ENCODE measurements around the gene DIP2A. TPM values are rescaled to one million over a fixed set of nuclear protein-coding genes. Genes with fewer than 3 reads are reported as not detected.
"Not testable (repeated sequence)": the region's sequence is repeated elsewhere in the genome, so short reads cannot be mapped to it uniquely, and the experiment has no call there.

The DIP2A gene
- total RNA-seq, 2 experiments from 2014 or later: 78.7 to 78.8 TPM

DNA sequence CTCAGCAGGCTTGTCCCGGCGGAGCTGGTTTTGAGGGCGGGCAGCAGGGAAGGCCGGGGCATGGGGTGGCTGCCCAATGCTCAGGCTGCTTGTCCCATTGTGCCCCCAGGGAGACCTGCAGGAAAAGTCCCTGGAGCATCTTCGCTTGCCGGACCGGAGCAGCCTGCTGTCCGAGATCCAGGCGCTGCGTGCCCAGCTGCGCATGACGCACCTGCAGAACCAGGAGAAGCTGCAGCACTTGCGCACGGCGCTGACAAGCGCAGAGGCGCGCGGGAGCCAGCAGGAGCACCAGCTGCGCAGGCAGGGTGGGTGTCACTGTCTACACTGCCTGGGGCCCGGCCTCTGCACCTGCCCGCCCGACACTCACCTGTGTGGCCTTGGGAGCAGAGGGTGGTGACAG is 30.4 kb upstream of the DIP2A start:
- Mint-ChIP-seq H3K9me3 (no peaks in the 10 kb centered on the region), H3K4me1 (peaks cover 24% of the 10 kb centered on the region), H3K4me3 (no peak overlapping the region), H3K36me3 (peaks cover 24% of the 10 kb centered on the region), H3K27ac (no peak overlapping the region), H3K27me3 (no peaks in the 10 kb centered on the region)
- ATAC-seq (ENCODE audit: low read depth) (no peak), DNase-seq (no peak)
- POLR2A ChIA-PET: interaction anchor here (2.0 kb wide), 1 partner anchor 10 kb away, joined by 4 read pairs; no protein-coding TSS in a partner anchor

DNA sequence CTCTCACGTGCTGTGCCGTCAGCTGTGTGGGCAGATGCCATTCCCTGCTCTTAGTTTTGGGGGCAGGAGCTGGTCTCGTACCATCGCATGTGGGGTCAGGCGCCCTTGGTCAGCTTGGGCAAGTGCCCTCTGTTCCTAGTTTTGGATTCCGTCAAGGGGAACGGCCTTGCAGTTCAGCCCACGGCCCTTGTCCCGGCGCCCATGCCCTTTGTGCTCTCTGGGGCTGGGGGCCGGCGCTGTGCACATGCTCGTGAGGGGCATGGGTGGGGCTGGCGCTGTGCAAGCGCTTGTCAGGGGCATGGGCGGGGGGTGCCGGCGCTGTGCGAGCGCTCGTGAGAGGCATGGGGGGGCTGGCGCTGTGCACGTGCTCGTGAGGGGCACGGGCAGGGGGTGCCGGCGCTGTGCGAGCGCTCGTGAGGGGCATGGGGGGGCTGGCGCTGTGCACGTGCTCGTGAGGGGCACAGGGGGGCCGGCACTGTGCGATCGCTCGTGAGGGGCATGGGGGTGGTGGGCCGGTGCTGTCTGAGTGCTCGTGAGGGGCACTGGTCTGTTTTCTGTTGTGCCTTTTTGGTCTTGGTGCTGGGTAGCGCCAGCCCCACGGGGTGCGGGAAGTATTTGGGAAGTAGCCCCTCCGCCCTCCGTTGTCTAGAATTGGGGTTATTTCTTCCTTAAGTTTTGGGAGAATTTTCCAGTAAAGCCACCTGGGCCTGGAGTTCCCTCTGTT is 29.5 kb upstream of the DIP2A start:
- Mint-ChIP-seq H3K9me3 (no peaks in the 10 kb centered on the region), H3K4me1 (peaks cover 19% of the 10 kb centered on the region), H3K27ac (peak overlapping the region; percentile 73), H3K4me3 (no peak overlapping the region), H3K36me3 (peaks cover 23% of the 10 kb centered on the region), H3K27me3 (no peaks in the 10 kb centered on the region)
- POLR2A ChIA-PET: interaction anchor here (2.0 kb wide), 1 partner anchor 9 kb away, joined by 4 read pairs; no protein-coding TSS in a partner anchor
- DNase-seq (no peak), ATAC-seq (ENCODE audit: low read depth) (no peak)

- Mint-ChIP-seq H3K4me1 (peaks cover 15% of the 10 kb centered on the region), H3K36me3 (peaks cover 27% of the 10 kb centered on the region), H3K27ac (no peak overlapping the region), H3K4me3 (no peak overlapping the region), H3K27me3 (no peaks in the 10 kb centered on the region), H3K9me3 (no peaks in the 10 kb centered on the region)
- DNase-seq (no peak), ATAC-seq (ENCODE audit: low read depth) (no peak)
- POLR2A ChIA-PET: no interaction called here
Measured at GRCh38 chr21:46429754-46430681, 28.7 kb upstream of the DIP2A start.

- H3K27ac Mint-ChIP-seq: peak overlapping the region; percentile 86
- H3K27me3 Mint-ChIP-seq: no peaks in the 10 kb centered on the region
- ATAC-seq (ENCODE audit: low read depth): no peak
- peak overlapping the region; percentile 43 for H3K4me3 Mint-ChIP-seq
- DNase-seq: no peak
- H3K36me3 Mint-ChIP-seq: peaks cover 33% of the 10 kb centered on the region
- H3K9me3 Mint-ChIP-seq: no peaks in the 10 kb centered on the region
- POLR2A ChIA-PET: no interaction called here
- peaks cover 7% of the 10 kb centered on the region for H3K4me1 Mint-ChIP-seq
Measured at GRCh38 chr21:46431448-46431847, 27.2 kb upstream of the DIP2A start.

DNA sequence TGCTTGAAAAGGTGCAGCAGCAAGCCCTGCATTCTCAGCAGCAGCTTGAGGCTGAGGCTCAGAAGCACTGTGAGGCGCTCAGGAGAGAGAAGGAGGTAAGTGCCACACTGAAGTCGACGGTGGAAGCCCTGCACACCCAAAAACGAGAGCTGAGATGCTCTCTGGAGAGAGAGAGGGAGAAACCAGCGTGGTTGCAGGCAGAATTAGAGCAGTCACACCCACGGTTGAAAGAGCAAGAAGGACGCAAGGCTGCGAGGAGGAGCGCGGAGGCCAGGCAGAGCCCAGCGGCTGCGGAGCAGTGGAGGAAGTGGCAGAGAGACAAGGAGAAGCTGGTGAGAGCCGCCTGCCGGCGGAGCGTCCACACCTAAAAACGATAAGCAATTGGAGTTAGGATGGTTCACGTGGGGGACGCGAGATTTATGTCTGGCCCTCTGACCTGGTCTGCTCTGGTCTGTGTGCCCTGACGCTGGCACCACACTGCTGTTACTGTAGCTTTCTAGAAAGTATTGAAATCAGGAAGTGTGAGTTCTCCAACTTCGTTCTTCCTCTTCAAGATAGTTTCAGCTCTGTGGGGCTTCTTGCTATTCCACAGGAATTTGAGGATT is 26.7 kb upstream of the DIP2A start:
- no peaks in the 10 kb centered on the region for H3K27me3 Mint-ChIP-seq
- H3K36me3 Mint-ChIP-seq: peaks cover 33% of the 10 kb centered on the region
- H3K4me1 Mint-ChIP-seq: peaks cover 7% of the 10 kb centered on the region
- POLR2A ChIA-PET: interaction anchor here (0.8 to 1.4 kb wide), 3 partner anchors 8 to 106 kb away, joined by 3 read pairs; a partner anchor contains a TSS
- peak overlapping the region; percentile 86 for H3K27ac Mint-ChIP-seq
- no peaks in the 10 kb centered on the region for H3K9me3 Mint-ChIP-seq
- peak overlapping the region; percentile 43 for H3K4me3 Mint-ChIP-seq
- ATAC-seq (ENCODE audit: low read depth): peak; percentile 67
- DNase-seq: no peak

GRCh38 chr21:46433116-46433515 is 25.6 kb upstream of the DIP2A start:
- H3K4me3 Mint-ChIP-seq; H3K27ac Mint-ChIP-seq; H3K9me3 Mint-ChIP-seq; H3K27me3 Mint-ChIP-seq; DNase-seq; ATAC-seq (ENCODE audit: low read depth): not testable (repeated sequence)
- Mint-ChIP-seq H3K4me1 (peaks cover 13% of the 10 kb centered on the region), H3K36me3 (peaks cover 32% of the 10 kb centered on the region)
- POLR2A ChIA-PET: interaction anchor here (1.4 to 1.8 kb wide), 2 partner anchors 8 to 26 kb away, joined by 3 to 9 read pairs; no protein-coding TSS in a partner anchor

- DNase-seq (no peak), ATAC-seq (ENCODE audit: low read depth) (no peak)
- POLR2A ChIA-PET: interaction anchor here (0.8 to 1.8 kb wide), 3 partner anchors 10 to 28 kb away, joined by 3 to 9 read pairs (median 4); no protein-coding TSS in a partner anchor
- Mint-ChIP-seq H3K27ac (peak overlapping the region; percentile 32), H3K4me1 (peaks cover 13% of the 10 kb centered on the region), H3K36me3 (peaks cover 36% of the 10 kb centered on the region), H3K27me3 (no peaks in the 10 kb centered on the region), H3K4me3 (no peak overlapping the region), H3K9me3 (no peaks in the 10 kb centered on the region)
Measured at GRCh38 chr21:46434322-46434958, 24.3 kb upstream of the DIP2A start.

DNA sequence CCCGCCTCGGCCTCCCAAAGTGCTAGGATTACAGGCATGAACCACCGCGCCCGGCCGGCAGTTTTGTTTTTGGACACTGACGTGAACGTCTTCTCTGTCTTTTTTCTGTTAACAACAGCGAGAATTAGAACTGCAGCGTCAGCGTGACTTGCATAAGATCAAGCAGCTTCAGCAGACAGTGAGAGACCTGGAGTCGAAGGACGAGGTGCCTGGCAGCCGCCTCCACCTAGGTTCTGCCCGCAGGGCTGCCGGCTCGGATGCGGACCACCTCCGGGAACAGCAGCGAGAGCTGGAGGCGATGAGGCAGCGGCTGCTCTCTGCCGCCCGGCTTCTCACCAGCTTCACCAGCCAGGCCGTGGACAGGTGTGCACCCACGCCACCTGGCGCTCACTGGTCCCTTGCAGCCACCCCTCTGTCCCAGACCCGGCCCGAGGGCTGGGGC is 22.9 kb upstream of the DIP2A start:
- Mint-ChIP-seq H3K27ac (no peak overlapping the region), H3K4me1 (peaks cover 13% of the 10 kb centered on the region), H3K4me3 (no peak overlapping the region), H3K36me3 (peaks cover 41% of the 10 kb centered on the region), H3K9me3 (no peaks in the 10 kb centered on the region), H3K27me3 (no peaks in the 10 kb centered on the region)
- ATAC-seq (ENCODE audit: low read depth) (no peak), DNase-seq (no peak)
- POLR2A ChIA-PET: no interaction called here

DNA sequence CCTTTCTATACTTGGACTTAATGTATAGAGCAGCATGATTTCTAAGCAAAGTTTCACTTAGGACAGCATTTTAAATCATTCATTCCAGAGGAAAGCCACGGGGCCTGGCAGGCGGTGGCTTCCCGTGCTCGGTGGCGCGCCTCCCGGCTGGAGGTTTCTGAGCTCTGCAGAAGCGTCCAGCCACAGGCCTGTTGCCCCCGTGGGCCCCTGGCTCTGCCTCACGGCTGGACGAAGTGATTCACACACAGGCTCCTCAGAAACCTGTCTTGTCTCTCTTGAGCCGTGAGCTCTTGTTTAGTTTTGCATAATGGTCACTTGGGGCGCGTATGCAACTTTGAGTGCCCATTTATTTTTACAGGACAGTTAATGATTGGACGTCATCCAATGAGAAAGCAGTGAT is 22.1 kb upstream of the DIP2A start:
- Mint-ChIP-seq H3K4me1 (peaks cover 13% of the 10 kb centered on the region), H3K36me3 (peaks cover 41% of the 10 kb centered on the region), H3K4me3 (no peak overlapping the region), H3K27ac (peak overlapping the region; percentile 83), H3K27me3 (no peaks in the 10 kb centered on the region), H3K9me3 (no peaks in the 10 kb centered on the region)
- POLR2A ChIA-PET: interaction anchor here (0.6 kb wide), 1 partner anchor 11 kb away, joined by 5 read pairs; no protein-coding TSS in a partner anchor
- ATAC-seq (ENCODE audit: low read depth) (no peak), DNase-seq (no peak)

GRCh38 chr21:46437096-46437498 is 21.6 kb upstream of the DIP2A start:
- peak overlapping the region; percentile 83 for H3K27ac Mint-ChIP-seq
- no peaks in the 10 kb centered on the region for H3K9me3 Mint-ChIP-seq
- peak overlapping the region; percentile 51 for H3K4me3 Mint-ChIP-seq
- peaks cover 37% of the 10 kb centered on the region for H3K36me3 Mint-ChIP-seq
- DNase-seq (no peak), ATAC-seq (ENCODE audit: low read depth) (peak; percentile 16)
- peaks cover 10% of the 10 kb centered on the region for H3K4me1 Mint-ChIP-seq
- no peaks in the 10 kb centered on the region for H3K27me3 Mint-ChIP-seq
- POLR2A ChIA-PET: interaction anchor here (1.2 to 1.9 kb wide), 3 partner anchors 9 to 21 kb away, joined by 3 to 11 read pairs (median 4); no protein-coding TSS in a partner anchor

GRCh38 chr21:46437511-46437910 is 21.2 kb upstream of the DIP2A start:
- DNase-seq (no peak), ATAC-seq (ENCODE audit: low read depth) (peak; percentile 30)
- H3K27me3 Mint-ChIP-seq: no peaks in the 10 kb centered on the region
- peaks cover 36% of the 10 kb centered on the region for H3K36me3 Mint-ChIP-seq
- peak overlapping the region; percentile 51 for H3K4me3 Mint-ChIP-seq
- H3K27ac Mint-ChIP-seq: peak overlapping the region; percentile 83
- peaks cover 8% of the 10 kb centered on the region for H3K4me1 Mint-ChIP-seq
- POLR2A ChIA-PET: interaction anchor here (1.2 to 1.9 kb wide), 3 partner anchors 9 to 20 kb away, joined by 3 to 11 read pairs (median 4); no protein-coding TSS in a partner anchor
- H3K9me3 Mint-ChIP-seq: no peaks in the 10 kb centered on the region

DNA sequence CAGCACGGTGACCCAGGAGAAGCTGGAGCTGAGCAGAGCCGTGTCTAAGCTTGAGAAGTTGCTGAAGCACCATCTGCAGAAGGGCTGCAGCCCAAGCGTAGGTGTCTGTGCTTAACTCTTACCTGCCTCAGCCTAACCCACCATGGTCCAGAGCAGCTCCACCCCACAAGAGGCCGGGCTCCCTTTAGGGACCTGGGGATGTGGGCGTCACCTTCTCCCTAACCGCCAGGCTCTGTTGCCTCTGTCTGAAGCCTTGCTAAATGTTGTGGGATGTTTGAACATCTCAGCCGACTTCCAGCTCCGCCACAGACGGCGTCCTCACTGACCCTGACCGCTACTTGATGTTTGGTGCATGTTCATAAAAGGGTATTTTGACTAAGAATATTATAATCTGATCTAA is 20.4 kb upstream of the DIP2A start:
- Mint-ChIP-seq H3K27me3 (no peaks in the 10 kb centered on the region), H3K27ac (peak overlapping the region; percentile 83), H3K4me3 (no peak overlapping the region), H3K4me1 (peaks cover 8% of the 10 kb centered on the region), H3K9me3 (no peaks in the 10 kb centered on the region), H3K36me3 (peaks cover 37% of the 10 kb centered on the region)
- peak; percentile 33 for ATAC-seq (ENCODE audit: low read depth)
- POLR2A ChIA-PET: interaction anchor here (0.7 to 1.9 kb wide), 3 partner anchors 10 to 13 kb away, joined by 4 to 11 read pairs (median 4); no protein-coding TSS in a partner anchor
- DNase-seq: no peak
